Testis (tissue), 2 donors: Measurements from ENCODE around the gene TCN1.

Experiments used
- POLR2A ChIP-seq: fragments of 450-650 bp; IDR thresholded peaks from one replicate; pipeline ENCODE4 v1.6.1; 2017; ENCODE audit warnings: antibody characterized with exemption, mild to moderate bottlenecking, moderate library complexity
- TF ChIP-seq, protein P1 (sequence below), 3 experiments: fragments of 450-650 bp in 2 of 3; fragments of 200-600 bp in 1 of 3; sonication (generic) in 1 of 3; IDR thresholded peaks; one replicate each; pipeline ENCODE4 v1.5.1; 2016 to 2019; ENCODE audit warnings: antibody characterized with exemption in 3 of 3, mild to moderate bottlenecking in 2 of 3, moderate library complexity in 1 of 3

GRCh38 chr11:59865031-59865430 lies 1.3 kb downstream of the TCN1 start:
- TF ChIP-seq, protein P1, sequence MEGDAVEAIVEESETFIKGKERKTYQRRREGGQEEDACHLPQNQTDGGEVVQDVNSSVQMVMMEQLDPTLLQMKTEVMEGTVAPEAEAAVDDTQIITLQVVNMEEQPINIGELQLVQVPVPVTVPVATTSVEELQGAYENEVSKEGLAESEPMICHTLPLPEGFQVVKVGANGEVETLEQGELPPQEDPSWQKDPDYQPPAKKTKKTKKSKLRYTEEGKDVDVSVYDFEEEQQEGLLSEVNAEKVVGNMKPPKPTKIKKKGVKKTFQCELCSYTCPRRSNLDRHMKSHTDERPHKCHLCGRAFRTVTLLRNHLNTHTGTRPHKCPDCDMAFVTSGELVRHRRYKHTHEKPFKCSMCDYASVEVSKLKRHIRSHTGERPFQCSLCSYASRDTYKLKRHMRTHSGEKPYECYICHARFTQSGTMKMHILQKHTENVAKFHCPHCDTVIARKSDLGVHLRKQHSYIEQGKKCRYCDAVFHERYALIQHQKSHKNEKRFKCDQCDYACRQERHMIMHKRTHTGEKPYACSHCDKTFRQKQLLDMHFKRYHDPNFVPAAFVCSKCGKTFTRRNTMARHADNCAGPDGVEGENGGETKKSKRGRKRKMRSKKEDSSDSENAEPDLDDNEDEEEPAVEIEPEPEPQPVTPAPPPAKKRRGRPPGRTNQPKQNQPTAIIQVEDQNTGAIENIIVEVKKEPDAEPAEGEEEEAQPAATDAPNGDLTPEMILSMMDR (IDR thresholded peaks at IDR 0.05), result no peak
- TF ChIP-seq POLR2A, result no peak
